Purkinje cell (primary cell): ENCODE measurements around the gene ZNF391. TPM values are rescaled to one million over a fixed set of nuclear protein-coding genes. Genes with fewer than 3 reads are reported as not detected.

Experiments
- polyA plus RNA-seq: library from polyadenylated mRNA; unstranded; fragments of >200 nt; fragmentation: Nextera tagmentation; gene quantifications from 2 replicates; pipeline ENCODE4 v1.2.1, GENCODE V29; 2014

The ZNF391 gene
- 1.9 and 2.1 TPM in 2 replicates for polyA plus RNA-seq

GRCh38 chr6:27388293-27389197, at the start of gene ZNF391:
Gene ZNF391 (plus strand): TSS chr6:27388759. CDS start chr6:27400371, 11,612 bp downstream.

Other genes with a start within 250 kb of the ZNF391 start
- gene PRSS16, start 141.1 kb upstream of the ZNF391 start, polyA plus RNA-seq = 3.6 and 6.3 TPM in 2 replicates
- not detected in 2 replicates for gene POM121L2, start 76.5 kb upstream of the ZNF391 start, polyA plus RNA-seq
- gene ZNF184, start 84.3 kb downstream of the ZNF391 start, polyA plus RNA-seq = 0.22 and 5.2 TPM in 2 replicates